Hepatocyte (in vitro differentiated cells): ENCODE results near the gene FGD5. TPM values are rescaled to one million over a fixed set of nuclear protein-coding genes. Genes with fewer than 3 reads are reported as not detected.

ENCODE experiments used
- DNase-seq: peaks from one replicate; pipeline ENCODE4 v3.0.0-alpha.2; 2016; ENCODE audit warnings: low spot score
- H2AFZ ChIP-seq: fragments of 200-600 bp; sonication (generic); 2 replicates; pipeline ENCODE4 v1.6.0; 2016; ENCODE audit warnings: antibody characterized with exemption, mild to moderate bottlenecking
- H3K27ac ChIP-seq: fragments of 200-600 bp; sonication (generic); 2 replicates; pipeline ENCODE4 v1.5.1; 2016; ENCODE audit warnings: mild to moderate bottlenecking
- H3K27me3 ChIP-seq: fragments of 200-600 bp; sonication (generic); 2 replicates; pipeline ENCODE4 v1.6.1; 2016
- H3K36me3 ChIP-seq: fragments of 200-600 bp; sonication (generic); replicated peaks from 2 replicates; pipeline ENCODE4 v1.5.1; 2016; ENCODE audit warnings: low read depth; ENCODE audit not compliant: insufficient read depth
- H3K4me1 ChIP-seq: fragments of 200-600 bp; sonication (generic); 2 replicates; pipeline ENCODE4 v1.5.1; 2016; ENCODE audit warnings: mild to moderate bottlenecking, moderate library complexity; ENCODE audit not compliant: insufficient read depth
- H3K4me2 ChIP-seq: fragments of 200-600 bp; sonication (generic); 2 replicates; pipeline ENCODE4 v1.6.0; 2016
- H3K4me3 ChIP-seq: fragments of 200-600 bp; sonication (generic); 2 replicates; pipeline ENCODE4 v1.5.1; 2016; ENCODE audit warnings: mild to moderate bottlenecking
- H3K79me2 ChIP-seq: fragments of 200-600 bp; sonication (generic); 2 replicates; pipeline ENCODE4 v1.6.0; 2017; ENCODE audit warnings: mild to moderate bottlenecking
- H3K9me2 ChIP-seq: fragments of 200-600 bp; sonication (generic); replicated peaks from 2 replicates; pipeline ENCODE4 v1.6.0; 2017; ENCODE audit warnings: mild to moderate bottlenecking; ENCODE audit not compliant: insufficient read depth
- H3K9me3 ChIP-seq: fragments of 200-600 bp; sonication (generic); 2 replicates; pipeline ENCODE4 v1.5.1; 2016; ENCODE audit warnings: low read depth, mild to moderate bottlenecking
- H4K20me1 ChIP-seq: fragments of 200-600 bp; sonication (generic); 2 replicates; pipeline ENCODE4 v1.6.0; 2016; ENCODE audit warnings: mild to moderate bottlenecking; ENCODE audit not compliant: insufficient read depth, poor library complexity, severe bottlenecking
- CTCF ChIP-seq: fragments of 200-600 bp; sonication (generic); IDR thresholded peaks from 2 replicates; pipeline ENCODE4 v1.5.1; 2016; ENCODE audit warnings: antibody characterized with exemption, mild to moderate bottlenecking; ENCODE audit not compliant: poor library complexity
- EZH2 ChIP-seq: fragments of 200-600 bp; sonication (generic); IDR thresholded peaks from 2 replicates; pipeline ENCODE4 v1.6.1; 2016; ENCODE audit warnings: antibody characterized with exemption, mild to moderate bottlenecking, borderline replicate concordance
- EZH2phosphoT487 ChIP-seq: fragments of 200-600 bp; sonication (generic); IDR thresholded peaks from one replicate; pipeline ENCODE4 v1.6.1; 2018; ENCODE audit warnings: antibody characterized with exemption, mild to moderate bottlenecking, low read depth, moderate library complexity; ENCODE audit not compliant: unreplicated experiment, severe bottlenecking
- WGBS: methylation state at CpG from one replicate; pipeline ENCODE4 v1.1.6; 2016; ENCODE audit warnings: low lambda C conversion rate; ENCODE audit errors: missing lambda C conversion rate; 5-methylcytosine and 5-hydroxymethylcytosine counted together
- polyA plus RNA-seq: library from polyadenylated mRNA; unstranded; fragments of >200 nt; fragmentation: Nextera tagmentation; extraction: Ambion mirVana; gene quantifications from 2 replicates; pipeline ENCODE4 v1.2.1, GENCODE V29; 2016
- total RNA-seq: library from RNA; depleted of rRNA; stranded (reverse); fragments of >200 nt; gene quantifications from 2 replicates; pipeline ENCODE4 v1.2.3, GENCODE V29; 2014

FGD5 gene
- total and polyA plus RNA-seq, 2 experiments from 2014 or later: 2.9 to 3.3 TPM

GRCh38 chr3:14947100-14947885 is 128.5 kb downstream of the FGD5 start, which contains the start of gene NR2C2:
Gene NR2C2, plus strand, starts transcription at chr3:14947583. Its CDS starts 56,332 bp downstream, at chr3:15003915.
- 2% methylated on average over 72 of the region's 108 CpGs for WGBS
- peaks cover 23% of the 10 kb centered on the region for H3K4me1 ChIP-seq
- peak within 1 kb of the TSS; percentile 98 for H3K27ac ChIP-seq
- H3K79me2 ChIP-seq: peaks cover 82% of the 10 kb centered on the region
- DNase-seq: peak; percentile 93
- H2AFZ ChIP-seq: peak within 1 kb of the TSS; percentile 76
- peak within 1 kb of the TSS; percentile 45 for H3K4me3 ChIP-seq
- H3K36me3 ChIP-seq: no peaks in the 10 kb centered on the region
- H3K4me2 ChIP-seq: peak within 1 kb of the TSS; percentile 89
- H3K27me3 ChIP-seq: no peaks in the 10 kb centered on the region
- TF ChIP-seq EZH2 (no peak), EZH2phosphoT487 (no peak), CTCF (no peak)
- H3K9me3 ChIP-seq: no peaks in the 10 kb centered on the region
- H4K20me1 ChIP-seq: peaks cover 9% of the 10 kb centered on the region
- H3K9me2 ChIP-seq: no peaks in the 10 kb centered on the region

GRCh38 chr3:14947886-14948608 is 129.3 kb downstream of the FGD5 start:
- Histone ChIP-seq H3K9me3 (no peaks in the 10 kb centered on the region), H3K4me1 (peaks cover 17% of the 10 kb centered on the region), H3K79me2 (peaks cover 85% of the 10 kb centered on the region), H3K27ac (peak overlapping the region; percentile 98), H3K36me3 (no peaks in the 10 kb centered on the region), H2AFZ (peak overlapping the region; percentile 51), H4K20me1 (peaks cover 14% of the 10 kb centered on the region), H3K4me3 (peak overlapping the region; percentile 45), H3K9me2 (no peaks in the 10 kb centered on the region), H3K27me3 (no peaks in the 10 kb centered on the region), H3K4me2 (peak overlapping the region; percentile 89)
- peak; percentile 99 for DNase-seq
- TF ChIP-seq EZH2: no peak
- no peak for TF ChIP-seq CTCF
- TF ChIP-seq EZH2phosphoT487: no peak
- WGBS: 1% methylated on average over 45 of the region's 79 CpGs

GRCh38 chr3:14948609-14949038 is 129.9 kb downstream of the FGD5 start:
- 3% methylated on average over 22 of the region's 26 CpGs for WGBS
- Histone ChIP-seq H3K4me3 (peak overlapping the region; percentile 60), H4K20me1 (peaks cover 14% of the 10 kb centered on the region), H3K4me2 (peak overlapping the region; percentile 84), H3K79me2 (peaks cover 86% of the 10 kb centered on the region), H2AFZ (peak overlapping the region; percentile 59), H3K36me3 (no peaks in the 10 kb centered on the region), H3K9me2 (no peaks in the 10 kb centered on the region), H3K27me3 (no peaks in the 10 kb centered on the region), H3K27ac (peak overlapping the region; percentile 92), H3K4me1 (peaks cover 17% of the 10 kb centered on the region), H3K9me3 (no peaks in the 10 kb centered on the region)
- no peak for DNase-seq
- TF ChIP-seq CTCF: no peak
- no peak for TF ChIP-seq EZH2phosphoT487
- TF ChIP-seq EZH2: no peak
